Gastroesophageal sphincter (tissue), 4 donors: ENCODE data around the gene CARD11. TPM values are rescaled to one million over a fixed set of nuclear protein-coding genes. Genes with fewer than 3 reads are reported as not detected.

ENCODE experiments used
- ATAC-seq: fragments of 150-250 bp; one replicate; pipeline ENCODE4 v1.9.1; 2016; ENCODE audit warnings: mild to moderate bottlenecking, moderate library complexity
- H3K27ac ChIP-seq, 4 donors: fragments of 200-600 bp; sonication (generic) in 3 of 4; 1 replicate in 3 of 4; 2 replicates in 1 of 4; pipeline ENCODE4 v1.5.1; 2016 to 2019
- H3K27me3 ChIP-seq: fragments of 200-600 bp; sonication (generic); one replicate; pipeline ENCODE4 v1.5.1; 2019
- H3K36me3 ChIP-seq, 2 donors: fragments of 200-600 bp; sonication (generic); one replicate each; pipeline ENCODE4 v1.5.1; 2019; ENCODE audit warnings: control low read depth in 1 of 2
- H3K4me1 ChIP-seq, 3 donors: fragments of 200-600 bp; sonication (generic); 1 replicate in 2 of 3; 2 replicates in 1 of 3; pipeline ENCODE4 v1.5.1; 2016 to 2019; ENCODE audit warnings: control low read depth in 2 of 3
- H3K4me3 ChIP-seq, 2 donors: fragments of 200-600 bp; sonication (generic); one replicate each; pipeline ENCODE4 v1.5.1; 2019; ENCODE audit warnings: mild to moderate bottlenecking in 1 of 2, moderate library complexity in 1 of 2
- H3K9me3 ChIP-seq, 3 donors: fragments of 200-600 bp; sonication (generic); one replicate each; pipeline ENCODE4 v1.5.1; 2017 to 2019; ENCODE audit warnings: control low read depth in 2 of 3
- CTCF ChIP-seq, 4 experiments: fragments of 200-600 bp in 2 of 4; fragments of 450-650 bp in 2 of 4; sonication (generic) in 1 of 4; IDR thresholded peaks; one replicate each; pipeline ENCODE4 v1.5.1; 2017 to 2019; ENCODE audit warnings: antibody characterized with exemption in 4 of 4, mild to moderate bottlenecking in 2 of 4, moderate library complexity in 2 of 4
- EP300 ChIP-seq: sonication (generic); formaldehyde crosslinking; IDR thresholded peaks from one replicate; pipeline ENCODE4 v1.6.1; 2017; ENCODE audit warnings: antibody characterized with exemption, mild to moderate bottlenecking
- POLR2A ChIP-seq, 2 donors: fragments of 450-650 bp; IDR thresholded peaks; one replicate each; pipeline ENCODE4 v1.6.1; 2017; ENCODE audit warnings: antibody characterized with exemption in 2 of 2, mild to moderate bottlenecking in 2 of 2, moderate library complexity in 1 of 2
- POLR2AphosphoS5 ChIP-seq: sonication (generic); formaldehyde crosslinking; IDR thresholded peaks from one replicate; pipeline ENCODE4 v1.6.1; 2017; ENCODE audit warnings: antibody characterized with exemption
- WGBS, 2 donors: methylation state at CpG; one replicate each; pipeline ENCODE4 v1.1.5; 2018; ENCODE audit warnings: low coverage in 1 of 2; 5-methylcytosine and 5-hydroxymethylcytosine counted together
- total RNA-seq, 4 donors: library from RNA; depleted of rRNA; stranded (reverse); fragments of >200 nt; gene quantifications; one replicate each; pipeline ENCODE4 v1.1.0, GENCODE V29; 2016

CARD11 gene
- total RNA-seq, 4 donors from 2014 or later: 0.27 to 0.67 (median 0.45) TPM

- no peak overlapping the region for H3K27ac ChIP-seq
- H3K4me1 ChIP-seq: no peaks in the 10 kb centered on the region
- no peak for ATAC-seq
- no peak for TF ChIP-seq CTCF (IDR thresholded peaks at IDR 0.05)
- no peak for TF ChIP-seq EP300
- TF ChIP-seq POLR2A (IDR thresholded peaks at IDR 0.05): no peak
- no peak for TF ChIP-seq POLR2AphosphoS5
- WGBS, 2 donors: 100% methylated on average over 1 of the region's 1 CpG
- H3K4me3 ChIP-seq: no peak overlapping the region
- H3K36me3 ChIP-seq: no peaks in the 10 kb centered on the region
- peaks cover 0 to 11% (median 0%) of the 10 kb centered on the region in 3 donors for H3K9me3 ChIP-seq
- peaks cover 37% of the 10 kb centered on the region for H3K27me3 ChIP-seq
Observed at GRCh38 chr7:3066506-3066905, 22.8 kb upstream of the CARD11 start.

GRCh38 chr7:3065724-3066143 is 22.1 kb upstream of the CARD11 start:
- Histone ChIP-seq H3K27me3 (peaks cover 39% of the 10 kb centered on the region), H3K4me1 (no peaks in the 10 kb centered on the region), H3K9me3 (peaks cover 0 to 3% (median 0%) of the 10 kb centered on the region in 3 donors), H3K4me3 (no peak overlapping the region), H3K36me3 (no peaks in the 10 kb centered on the region), H3K27ac (no peak overlapping the region)
- TF ChIP-seq POLR2AphosphoS5 (no peak), CTCF (IDR thresholded peaks at IDR 0.05) (peak in 2 of 4 experiments; percentile 8 to 30)
- no peak for ATAC-seq
- WGBS, 2 donors: 22 to 43% methylated on average over 7 to 9 of the region's 11 CpGs

- peaks cover 51% of the 10 kb centered on the region for H3K27me3 ChIP-seq
- H3K4me3 ChIP-seq: no peak overlapping the region
- ATAC-seq: no peak
- no peaks in the 10 kb centered on the region for H3K9me3 ChIP-seq
- H3K27ac ChIP-seq: no peak overlapping the region
- H3K36me3 ChIP-seq: no peaks in the 10 kb centered on the region
- TF ChIP-seq POLR2AphosphoS5 (no peak), CTCF (IDR thresholded peaks at IDR 0.05) (no peak), EP300 (no peak), POLR2A (IDR thresholded peaks at IDR 0.05) (no peak)
- WGBS, 2 donors: 77% methylated on average over 5 of the region's 5 CpGs; no CpG with 5 or more reads in 1 of the 2 donors
- H3K4me1 ChIP-seq: no peaks in the 10 kb centered on the region
Observed at GRCh38 chr7:3064067-3064466, 20.4 kb upstream of the CARD11 start.

- WGBS, 2 donors: 72 to 85% methylated on average over 4 to 6 of the region's 7 CpGs
- Histone ChIP-seq H3K27ac (no peak overlapping the region), H3K36me3 (no peaks in the 10 kb centered on the region), H3K4me1 (no peaks in the 10 kb centered on the region), H3K9me3 (no peaks in the 10 kb centered on the region), H3K4me3 (no peak overlapping the region), H3K27me3 (peaks cover 59% of the 10 kb centered on the region)
- TF ChIP-seq CTCF (IDR thresholded peaks at IDR 0.05) (no peak), POLR2A (IDR thresholded peaks at IDR 0.05) (no peak), EP300 (no peak), POLR2AphosphoS5 (no peak)
- no peak for ATAC-seq
Observed at GRCh38 chr7:3063016-3063753, 19.5 kb upstream of the CARD11 start.

GRCh38 chr7:3057066-3057420 is 13.4 kb upstream of the CARD11 start:
- 10 to 36% methylated on average over 7 to 8 of the region's 9 CpGs for WGBS, 2 donors
- no peaks in the 10 kb centered on the region for H3K4me1 ChIP-seq
- H3K9me3 ChIP-seq: peaks cover 0 to 13% (median 0%) of the 10 kb centered on the region in 3 donors
- no peaks in the 10 kb centered on the region for H3K36me3 ChIP-seq
- no peak for TF ChIP-seq POLR2AphosphoS5
- TF ChIP-seq CTCF (IDR thresholded peaks at IDR 0.05): no peak
- no peak for TF ChIP-seq POLR2A (IDR thresholded peaks at IDR 0.05)
- TF ChIP-seq EP300: no peak
- H3K27ac ChIP-seq: no peak overlapping the region
- peaks cover 66% of the 10 kb centered on the region for H3K27me3 ChIP-seq
- H3K4me3 ChIP-seq: no peak overlapping the region
- no peak for ATAC-seq
